ENCODE measurements around the gene S100PBP.

- no peak for TF ChIP-seq EZH2phosphoT487 (IDR thresholded peaks at IDR 0.05; ENCODE audit: borderline replicate concordance)
- TF ChIP-seq CTCF (conservative IDR thresholded peaks at IDR 0.05; ENCODE audit: low read length), result no peak
These were observed 66.0 kb downstream of the S100PBP start for GRCh38 chr1:32883338-32884031.

Measured in Loucy (cell line).